ENCODE measurements around the gene ITGAV.

GRCh38 chr2:186683341-186683740, 93.5 kb downstream of the ITGAV start:
- no peak for TF ChIP-seq TCF12 (IDR thresholded peaks at IDR 0.05; ENCODE audit: low read depth)
- TF ChIP-seq REST (IDR thresholded peaks at IDR 0.05; ENCODE audit: low read depth): no peak
- TF ChIP-seq MAX (IDR thresholded peaks at IDR 0.05): no peak
- TF ChIP-seq CEBPB (IDR thresholded peaks at IDR 0.05): no peak
- no peak for TF ChIP-seq YY1 (IDR thresholded peaks at IDR 0.05; ENCODE audit: low read depth)
- no peak for TF ChIP-seq TAF1 (IDR thresholded peaks at IDR 0.05; ENCODE audit: low read depth)
- TF ChIP-seq EP300 (IDR thresholded peaks at IDR 0.05; ENCODE audit: borderline replicate concordance): no peak
- TF ChIP-seq RAD21 (IDR thresholded peaks at IDR 0.05; ENCODE audit: low read depth): no peak
- TF ChIP-seq NFIC (IDR thresholded peaks at IDR 0.05): no peak
- TF ChIP-seq USF1 (IDR thresholded peaks at IDR 0.05): no peak

Measured in Ishikawa (cell line).